Measurements from ENCODE around the gene CCDC170.

GRCh38 chr6:151609146-151609902 is 115.5 kb downstream of the CCDC170 start:
- TF ChIP-seq POLR2AphosphoS5 (IDR thresholded peaks at IDR 0.05; ENCODE audit: low read depth, low read length), result no peak
- TF ChIP-seq CREB1 (IDR thresholded peaks at IDR 0.05), result no peak
- no peak for TF ChIP-seq JUN (IDR thresholded peaks at IDR 0.05; ENCODE audit: low read depth, low read length)
- TF ChIP-seq FOSL1 (IDR thresholded peaks at IDR 0.05; ENCODE audit: insufficient read depth, low read depth, low read length), result no peak
- no peak for TF ChIP-seq RAD21 (IDR thresholded peaks at IDR 0.05 in 1 of 2, conservative IDR thresholded peaks at IDR 0.05 in 1 of 2; ENCODE audit: low read depth in 2 of 2, low read length in 2 of 2)
- TF ChIP-seq POLR2A (IDR thresholded peaks at IDR 0.05; ENCODE audit: control extremely low read depth in 1 of 2, low read depth in 2 of 2, low read length in 2 of 2), result no peak
- no peak for TF ChIP-seq SP1 (IDR thresholded peaks at IDR 0.05; ENCODE audit: low read depth, low read length)
- TF ChIP-seq ATF2 (IDR thresholded peaks at IDR 0.05; ENCODE audit: low read length), result no peak
- no peak for TF ChIP-seq E2F6 (IDR thresholded peaks at IDR 0.05)
- no peak for TF ChIP-seq CTCF (IDR thresholded peaks at IDR 0.05; ENCODE audit: control extremely low read depth in 1 of 3, insufficient read depth in 1 of 3, low read depth in 1 of 3, low read length in 3 of 3)
- no peak for TF ChIP-seq TBP (IDR thresholded peaks at IDR 0.05; ENCODE audit: low read depth, low read length)
- no peak for TF ChIP-seq TCF12 (IDR thresholded peaks at IDR 0.05; ENCODE audit: low read depth, low read length)
